GM18498 (cell line): ENCODE measurements around the gene NEUROG1.
A peak's percentile ranks its signal among the peaks of the same experiment; 100 is the strongest.

Source experiments
- ATAC-seq: cut with Tn5 transposase; IDR thresholded peaks from one replicate; pipeline ENCODE4 v1.9.1; 2021; ENCODE audit warnings: mild to moderate bottlenecking, moderate library complexity; ENCODE audit not compliant: unreplicated experiment

NEUROG1 gene

DNA sequence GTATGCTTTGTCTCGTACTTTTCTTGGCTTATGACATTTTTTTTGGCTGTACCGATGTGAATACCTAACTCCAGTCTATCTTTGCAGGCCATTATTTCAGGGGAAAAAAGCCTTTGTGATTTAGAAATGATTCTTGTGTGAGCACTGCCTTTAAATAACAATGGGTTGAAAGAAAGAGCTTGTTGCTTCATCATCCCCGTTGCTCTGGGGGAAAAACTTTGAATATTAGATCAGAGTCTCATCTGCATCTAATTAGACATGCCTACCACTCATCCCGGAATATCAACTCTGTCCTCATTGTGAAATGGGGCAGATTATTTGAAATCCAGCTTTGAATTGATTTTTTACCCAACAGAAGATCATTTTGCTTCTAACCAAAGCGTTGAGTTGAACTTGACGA is 29.5 kb upstream of the NEUROG1 start:
- ATAC-seq = no peak

- ATAC-seq = no peak
These were observed 28.6 kb upstream of the NEUROG1 start for GRCh38 chr5:135564331-135564730.

GRCh38 chr5:135561266-135561665 is 25.5 kb upstream of the NEUROG1 start:
- ATAC-seq = no peak

DNA sequence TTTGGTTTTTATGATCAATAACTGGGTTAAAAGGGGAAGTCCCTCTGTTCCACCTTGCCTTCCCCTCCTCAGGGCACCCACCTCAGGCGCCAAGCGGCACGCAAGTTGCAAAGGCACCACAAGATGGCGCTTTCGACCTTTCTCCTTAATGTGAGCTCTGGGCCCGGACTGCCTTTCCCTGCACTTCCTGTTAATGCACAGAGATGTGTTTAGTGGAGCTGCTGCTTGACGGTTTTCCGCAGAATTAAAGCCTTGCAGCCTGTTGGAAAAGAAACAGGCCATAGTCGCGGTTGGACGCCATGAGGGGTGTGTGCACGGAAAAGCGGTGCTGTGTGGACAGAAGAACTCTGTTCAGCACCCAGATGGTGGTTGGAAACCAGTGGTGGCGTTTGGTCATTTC is 25.1 kb upstream of the NEUROG1 start:
- ATAC-seq = peak; percentile 97

DNA sequence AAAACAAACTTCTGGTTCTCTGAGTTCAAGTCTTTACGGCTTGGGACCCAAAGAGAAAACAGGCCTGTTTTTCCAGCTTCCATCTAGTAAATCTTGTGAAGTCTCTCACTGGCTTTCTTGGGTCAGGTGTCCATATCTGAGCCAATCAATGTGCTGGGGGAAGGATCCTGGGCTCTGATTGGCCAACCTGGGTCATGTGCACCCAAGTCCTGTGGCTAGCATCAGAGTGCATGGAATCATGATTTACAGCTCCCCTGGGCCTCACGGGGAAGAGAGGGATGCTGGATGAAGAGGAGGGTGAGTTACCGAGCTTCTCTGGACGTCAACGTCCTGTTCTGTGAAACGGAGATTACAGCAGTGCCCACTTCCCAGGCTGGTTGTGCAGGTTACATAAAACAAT is 23.6 kb upstream of the NEUROG1 start:
- no peak for ATAC-seq

DNA sequence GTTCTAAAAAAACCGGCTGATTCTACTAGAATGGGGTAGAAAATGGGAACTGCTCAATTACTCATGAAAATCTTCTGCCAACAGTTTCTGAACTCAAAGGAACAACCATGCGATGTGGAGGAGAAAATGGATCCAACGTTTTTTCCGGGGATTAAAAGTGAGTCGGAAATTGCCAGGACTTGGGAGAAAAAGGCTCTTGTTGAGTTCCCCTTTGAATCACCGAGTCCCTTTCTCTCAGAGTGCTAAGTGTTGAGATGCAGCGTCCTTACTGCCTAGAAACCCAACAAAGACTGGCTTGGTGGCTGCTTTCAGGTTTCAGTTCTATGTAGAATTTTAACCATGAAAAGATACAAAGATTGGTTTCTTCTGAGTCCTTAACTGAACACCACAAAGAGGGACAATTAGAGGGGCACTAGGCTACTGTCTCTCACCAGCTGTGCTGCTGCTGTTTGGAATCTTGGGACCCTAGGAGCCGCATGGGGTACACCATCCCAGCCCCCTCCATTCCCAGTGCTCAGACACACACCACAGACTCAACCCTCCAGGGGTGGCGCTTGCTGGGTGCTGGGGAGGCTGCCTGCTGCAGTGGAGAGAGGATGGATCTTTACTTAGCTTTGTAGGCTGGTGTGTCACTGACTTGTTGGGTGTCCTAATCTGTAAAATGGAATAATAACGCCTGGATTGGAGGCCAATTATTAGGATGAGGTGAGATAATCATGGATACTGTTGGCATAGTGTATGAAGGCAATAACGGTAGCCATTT is 21.5 kb upstream of the NEUROG1 start:
- ATAC-seq = no peak

- no peak for ATAC-seq
These were observed 20.9 kb upstream of the NEUROG1 start for GRCh38 chr5:135556620-135557019.

GRCh38 chr5:135555530-135555929 is 19.8 kb upstream of the NEUROG1 start:
- no peak for ATAC-seq

GRCh38 chr5:135553688-135554462 is 18.1 kb upstream of the NEUROG1 start:
- no peak for ATAC-seq

- ATAC-seq = peak; percentile 76
These were observed 16.1 kb upstream of the NEUROG1 start for GRCh38 chr5:135551593-135552447.

DNA sequence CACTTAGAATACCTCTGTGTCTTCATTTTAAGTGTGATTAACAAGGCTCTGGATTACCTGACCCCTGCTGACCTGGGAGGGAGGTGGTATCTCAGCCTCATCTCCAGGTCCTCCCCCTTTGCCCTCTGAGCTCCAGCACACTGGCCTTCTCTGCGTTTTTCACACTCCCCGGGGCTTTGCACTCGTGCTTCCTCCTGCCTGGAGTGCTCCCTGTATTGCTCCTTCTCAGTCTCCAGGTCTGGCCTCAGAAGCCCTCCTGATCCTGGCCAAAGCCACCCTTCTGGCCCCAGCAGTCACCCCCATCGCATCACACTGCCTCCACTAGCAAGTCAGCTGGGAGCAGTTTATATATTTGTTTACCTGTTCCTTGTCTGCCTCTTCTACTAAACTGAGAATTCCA is 13.6 kb upstream of the NEUROG1 start:
- no peak for ATAC-seq

DNA sequence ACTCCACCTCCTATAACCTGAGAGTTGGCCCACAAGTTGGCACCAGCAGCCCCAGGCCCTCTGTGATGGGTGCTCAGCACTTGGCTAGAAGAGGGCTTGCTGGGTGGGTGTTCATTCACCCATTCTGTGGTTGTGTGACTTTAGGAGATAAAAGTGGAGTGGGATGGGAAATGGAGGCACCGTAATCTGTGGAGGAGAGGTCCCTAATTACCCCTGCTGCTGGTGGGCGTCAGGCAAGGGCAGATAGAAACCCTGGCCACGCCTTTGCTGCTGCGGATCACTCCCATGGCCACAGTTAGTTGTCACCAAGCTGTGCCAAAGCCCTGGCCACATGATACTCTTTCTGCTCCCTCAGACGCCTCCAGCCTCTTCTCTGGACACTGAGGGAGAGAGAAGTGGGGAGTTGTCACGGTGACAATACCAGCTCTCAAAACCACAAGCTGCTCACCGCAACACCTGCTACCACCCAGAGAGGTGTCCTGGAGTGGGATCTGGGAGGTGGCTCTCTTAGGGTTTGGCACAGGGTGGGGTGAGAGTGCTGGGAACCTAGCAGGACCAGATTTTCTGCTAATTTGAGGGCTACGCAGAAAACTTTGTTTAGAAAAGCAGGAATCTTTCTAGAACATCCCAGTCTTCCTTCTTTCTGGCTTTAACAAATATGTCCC is 12.0 kb upstream of the NEUROG1 start:
- no peak for ATAC-seq

DNA sequence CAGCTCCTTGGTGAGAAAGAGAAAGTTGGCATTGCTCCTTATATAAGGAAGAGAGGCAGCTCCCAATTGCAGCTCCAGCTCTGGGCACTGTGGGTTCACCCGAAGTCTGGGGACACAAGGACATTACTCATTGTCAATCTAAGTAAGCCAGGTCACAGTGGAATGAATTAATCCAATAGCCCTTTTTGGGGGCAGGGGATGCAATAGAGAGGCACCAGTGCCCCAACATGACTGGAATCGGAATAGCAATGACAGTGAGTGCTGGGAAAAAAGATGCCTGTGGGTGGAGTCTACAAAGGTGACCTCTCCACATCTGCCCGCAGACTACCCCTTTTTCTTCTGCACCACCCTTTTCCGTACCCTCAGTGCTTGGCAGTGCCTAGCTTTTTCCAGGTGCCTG is 11.1 kb upstream of the NEUROG1 start:
- no peak for ATAC-seq

DNA sequence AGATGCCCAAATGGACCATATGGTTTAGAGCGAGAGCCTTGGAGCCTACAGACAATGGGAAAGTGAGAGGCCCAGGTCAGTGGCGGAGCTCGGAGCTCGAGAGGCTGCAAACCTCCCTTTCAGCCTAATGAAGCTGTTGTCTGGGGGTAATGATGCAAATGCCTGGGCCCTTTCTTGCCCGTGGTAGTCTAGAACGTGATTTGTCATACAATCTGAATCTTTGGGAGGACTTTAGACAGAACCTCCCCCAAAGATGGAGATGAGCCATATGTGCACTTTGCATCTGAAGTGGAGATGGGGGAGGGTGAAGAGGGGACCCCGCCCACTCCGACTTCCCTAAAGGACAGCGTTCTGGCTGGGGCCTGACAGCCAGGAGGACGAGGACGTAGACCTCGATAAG is 10.3 kb upstream of the NEUROG1 start:
- ATAC-seq = no peak

DNA sequence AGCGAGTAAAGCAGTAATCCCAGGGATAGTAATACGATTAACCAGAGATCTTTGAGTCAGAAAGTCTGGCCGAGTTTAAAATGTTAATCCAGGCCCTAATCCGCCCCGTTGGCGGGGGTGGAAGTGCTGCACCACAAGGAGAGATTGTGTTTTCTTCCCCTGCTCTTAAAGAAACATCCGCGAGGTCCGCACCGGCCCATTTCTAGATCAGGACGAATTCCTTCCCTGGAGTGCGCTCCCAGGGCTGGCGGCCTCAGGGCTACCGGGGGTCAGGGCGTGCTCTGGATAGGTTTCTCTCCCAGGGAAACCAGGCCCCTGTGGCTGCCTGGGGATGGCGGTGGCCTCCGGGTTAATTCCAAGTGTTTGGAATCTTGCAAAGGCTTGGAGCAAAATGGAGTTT is 9.3 kb upstream of the NEUROG1 start:
- no peak for ATAC-seq

- peak; percentile 27 for ATAC-seq
These were observed 7.9 kb upstream of the NEUROG1 start for GRCh38 chr5:135543485-135544304.

- ATAC-seq = no peak
These were observed 7.3 kb upstream of the NEUROG1 start for GRCh38 chr5:135543001-135543484.

GRCh38 chr5:135541807-135542502 is 6.2 kb upstream of the NEUROG1 start:
- ATAC-seq = no peak

DNA sequence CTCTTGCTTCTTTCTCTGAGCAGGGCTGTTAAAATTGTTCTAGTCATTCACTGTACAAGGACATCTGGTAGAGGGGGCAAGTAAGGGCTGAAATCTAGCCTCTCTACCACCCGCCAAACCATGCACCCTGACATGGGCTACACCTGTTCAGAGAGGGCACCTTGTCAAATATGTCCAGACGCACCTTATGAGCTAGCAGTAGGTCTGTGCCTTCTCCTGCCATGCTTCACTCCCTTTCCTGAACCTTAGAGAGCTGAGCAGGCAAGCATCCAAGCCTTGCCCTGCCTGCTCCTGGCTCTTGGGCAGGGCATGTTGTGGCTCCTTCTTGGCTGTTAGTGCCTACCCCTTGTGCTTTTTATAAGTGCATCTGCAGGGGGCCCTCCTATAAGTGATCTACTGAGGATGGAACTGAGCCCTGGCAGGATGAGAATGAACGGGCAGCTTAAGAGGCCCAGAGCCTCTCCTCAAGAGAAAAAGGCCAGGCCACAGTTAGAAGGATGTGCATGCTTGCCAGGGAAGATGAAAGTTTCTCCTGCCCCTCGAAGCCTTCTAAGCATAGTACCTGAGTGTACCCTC is 3.8 kb upstream of the NEUROG1 start:
- no peak for ATAC-seq
